GM12878 (cell line): ENCODE results near the gene SIGLECL1.

Experiments
- CTCF ChIP-seq, 3 experiments: IDR thresholded peaks in 2 of 3; conservative IDR thresholded peaks in 1 of 3; 2 replicates each; pipeline ENCODE4 v1.5.1; 2011; ENCODE audit warnings: low read depth in 3 of 3, low read length in 3 of 3, mild to moderate bottlenecking in 3 of 3, control low read depth in 2 of 3, moderate library complexity in 2 of 3, inconsistent platforms in 1 of 3, mixed read lengths in 1 of 3; ENCODE audit not compliant: control insufficient read depth in 2 of 3, insufficient read depth in 1 of 3; ENCODE audit errors: extremely low read depth in 1 of 3
- EP300 ChIP-seq, 2 experiments: fragments of 150-350 bp in 1 of 2; IDR thresholded peaks; 2 replicates each; pipeline ENCODE4 v1.6.1; 2011 to 2012; ENCODE audit warnings: low read depth in 2 of 2, low read length in 2 of 2, borderline replicate concordance in 1 of 2, improper control_type of control experiment in 1 of 2, inconsistent platforms in 1 of 2; ENCODE audit not compliant: control insufficient read depth in 1 of 2
- KAT2A ChIP-seq: conservative IDR thresholded peaks from 2 replicates; pipeline ENCODE4 v1.6.1; 2011; ENCODE audit warnings: low read depth, low read length; ENCODE audit not compliant: control insufficient read depth
- MAX ChIP-seq: IDR thresholded peaks from 2 replicates; pipeline ENCODE4 v1.6.1; 2012; ENCODE audit warnings: low read depth, low read length, improper control_type of control experiment
- MXI1 ChIP-seq: fragments of 150-350 bp; IDR thresholded peaks from 2 replicates; pipeline ENCODE4 v1.6.1; 2011; ENCODE audit warnings: low read depth, mild to moderate bottlenecking, inconsistent platforms, low read length, improper control_type of control experiment
- RCOR1 ChIP-seq: conservative IDR thresholded peaks from 2 replicates; pipeline ENCODE4 v1.6.1; 2012; ENCODE audit warnings: low read depth, low read length, improper control_type of control experiment
- RELA ChIP-seq: fragments of 450-650 bp; IDR thresholded peaks from 2 replicates; pipeline ENCODE4 v1.8.0; 2014; ENCODE audit warnings: borderline replicate concordance; ENCODE audit not compliant: partially characterized antibody
- SMAD1 ChIP-seq: fragments of 450-650 bp; IDR thresholded peaks from 2 replicates; pipeline ENCODE4 v1.6.1; 2018; ENCODE audit warnings: mild to moderate bottlenecking, low read depth; ENCODE audit not compliant: partially characterized antibody
- USF1 ChIP-seq: IDR thresholded peaks from 2 replicates; pipeline ENCODE4 v1.6.1; 2011; ENCODE audit warnings: borderline replicate concordance, low read depth, mild to moderate bottlenecking, moderate library complexity, mixed read lengths, low read length; ENCODE audit not compliant: insufficient read depth; ENCODE audit errors: extremely low read length
- ZNF592 ChIP-seq: fragments of 450-650 bp; IDR thresholded peaks from 2 replicates; pipeline ENCODE4 v1.6.1; 2017; ENCODE audit warnings: mild to moderate bottlenecking, moderate library complexity

GRCh38 chr19:51274049-51274770 lies 23.3 kb downstream of the SIGLECL1 start:
- TF ChIP-seq CTCF (IDR thresholded peaks at IDR 0.05 in 2 of 3, conservative IDR thresholded peaks at IDR 0.05 in 1 of 3; ENCODE audit: control insufficient read depth in 2 of 3, extremely low read depth in 1 of 3, insufficient read depth in 1 of 3, low read depth in 3 of 3, low read length in 3 of 3) = no peak
- no peak for TF ChIP-seq USF1
- no peak for TF ChIP-seq MXI1
- TF ChIP-seq SMAD1 = no peak
- TF ChIP-seq RELA = no peak
- TF ChIP-seq EP300 (IDR thresholded peaks at IDR 0.05; ENCODE audit: borderline replicate concordance in 1 of 2, control insufficient read depth in 1 of 2, low read depth in 2 of 2, low read length in 2 of 2) = no peak
- no peak for TF ChIP-seq KAT2A
- no peak for TF ChIP-seq ZNF592
- no peak for TF ChIP-seq RCOR1
- TF ChIP-seq MAX = no peak
